ENCODE data around the gene FLT4. TPM values are rescaled to one million over a fixed set of nuclear protein-coding genes. Genes with fewer than 3 reads are reported as not detected.

Gene FLT4
- total RNA-seq, 2 donors from 2014 or later, result 3.1 to 3.3 TPM

GRCh38 chr5:180602481-180603075 is 46.8 kb downstream of the FLT4 start:
- Histone ChIP-seq H3K4me1 (no peaks in the 10 kb centered on the region), H3K27ac (no peak overlapping the region), H3K36me3 (no peaks in the 10 kb centered on the region), H3K9me3 (no peaks in the 10 kb centered on the region), H3K4me3 (no peak overlapping the region), H3K9ac (ENCODE audit: low read depth in 2 of 2, low read length in 2 of 2) (no peak overlapping the region), H3K27me3 (no peaks in the 10 kb centered on the region)
- no peak for DNase-seq
- no peak for TF ChIP-seq CTCF (IDR thresholded peaks at IDR 0.05)
- intact Hi-C loops (cut with DNase I), result no loop called here

GRCh38 chr5:180601591-180602480 is 47.6 kb downstream of the FLT4 start:
- Histone ChIP-seq H3K27me3 (no peaks in the 10 kb centered on the region), H3K4me1 (no peaks in the 10 kb centered on the region), H3K27ac (no peak overlapping the region), H3K9ac (ENCODE audit: low read depth in 2 of 2, low read length in 2 of 2) (no peak overlapping the region), H3K4me3 (no peak overlapping the region), H3K36me3 (no peaks in the 10 kb centered on the region), H3K9me3 (no peaks in the 10 kb centered on the region)
- no peak for DNase-seq
- intact Hi-C loops (cut with DNase I), result no loop called here
- no peak for TF ChIP-seq CTCF (IDR thresholded peaks at IDR 0.05)

- Histone ChIP-seq H3K4me1 (no peaks in the 10 kb centered on the region), H3K9ac (ENCODE audit: low read depth in 2 of 2, low read length in 2 of 2) (no peak overlapping the region)
These were observed 48.8 kb downstream of the FLT4 start for GRCh38 chr5:180600554-180601041.

GRCh38 chr5:180599981-180600553 is 49.3 kb downstream of the FLT4 start:
- DNase-seq, result no peak
- Histone ChIP-seq H3K4me3 (no peak overlapping the region), H3K27ac (no peak overlapping the region), H3K36me3 (no peaks in the 10 kb centered on the region), H3K9ac (ENCODE audit: low read depth in 2 of 2, low read length in 2 of 2) (no peak overlapping the region), H3K27me3 (no peaks in the 10 kb centered on the region), H3K4me1 (no peaks in the 10 kb centered on the region), H3K9me3 (no peaks in the 10 kb centered on the region)
- no peak for TF ChIP-seq CTCF (IDR thresholded peaks at IDR 0.05)
- intact Hi-C loops (cut with DNase I), result no loop called here

More at GRCh38 chr5:180600554-180601041, 48.8 kb downstream of the FLT4 start:
- no peak overlapping the region for H3K27ac ChIP-seq
- no peaks in the 10 kb centered on the region for H3K27me3 ChIP-seq
- intact Hi-C loops (cut with DNase I), result no loop called here
- DNase-seq, result no peak
- TF ChIP-seq CTCF (IDR thresholded peaks at IDR 0.05), result no peak
- no peak overlapping the region for H3K4me3 ChIP-seq
- no peaks in the 10 kb centered on the region for H3K9me3 ChIP-seq
- H3K36me3 ChIP-seq, result no peaks in the 10 kb centered on the region

- Histone ChIP-seq H3K9ac (ENCODE audit: low read depth in 2 of 2, low read length in 2 of 2) (no peak overlapping the region), H3K4me3 (no peak overlapping the region), H3K9me3 (no peaks in the 10 kb centered on the region), H3K36me3 (no peaks in the 10 kb centered on the region), H3K27ac (no peak overlapping the region), H3K27me3 (no peaks in the 10 kb centered on the region), H3K4me1 (no peaks in the 10 kb centered on the region)
- intact Hi-C loops (cut with DNase I), result no loop called here
- TF ChIP-seq CTCF (IDR thresholded peaks at IDR 0.05), result no peak
- DNase-seq, result no peak
These were observed 49.8 kb downstream of the FLT4 start for GRCh38 chr5:180599590-180599914.

Measured in colonic mucosa (tissue), 4 donors.